H1 (cell line): ENCODE measurements around the gene RPS5. TPM values are rescaled to one million over a fixed set of nuclear protein-coding genes. Genes with fewer than 3 reads are reported as not detected.

Experiments
- EZH2 ChIP-seq: fragments of 200-600 bp; sonication (generic); IDR thresholded peaks from 2 replicates; pipeline ENCODE4 v1.7.1; 2012; ENCODE audit warnings: low read depth, mild to moderate bottlenecking, moderate library complexity, low read length, inconsistent platforms; ENCODE audit not compliant: severe bottlenecking
- KDM5A ChIP-seq: fragments of 200-600 bp; IDR thresholded peaks from 2 replicates; pipeline ENCODE4 v1.7.1; 2012; ENCODE audit warnings: mild to moderate bottlenecking, low read length, inconsistent platforms, mixed read lengths
- PHF8 ChIP-seq: fragments of 200-600 bp; sonication (generic); conservative IDR thresholded peaks from 2 replicates; pipeline ENCODE4 v1.7.1; 2012; ENCODE audit warnings: low read depth, mild to moderate bottlenecking, inconsistent platforms, low read length, moderate library complexity
- RFX5 ChIP-seq: IDR thresholded peaks from 2 replicates; pipeline ENCODE4 v1.6.1; 2011; ENCODE audit warnings: low read depth, low read length, improper control_type of control experiment, borderline replicate concordance
- RNF2 ChIP-seq: fragments of 200-900, 300-1000 bp; sonication (generic); IDR thresholded peaks from 2 replicates; pipeline ENCODE4 v1.7.1; 2016; ENCODE audit warnings: borderline replicate concordance, low read depth, mild to moderate bottlenecking, antibody characterized with exemption, low read length; ENCODE audit not compliant: poor library complexity, severe bottlenecking; ENCODE audit errors: missing control alignments
- SIRT6 ChIP-seq: IDR thresholded peaks from one replicate; pipeline ENCODE4 v1.7.1; 2012; ENCODE audit warnings: low read length, inconsistent platforms
- SRF ChIP-seq: IDR thresholded peaks from 2 replicates; pipeline ENCODE4 v1.6.1; 2011; ENCODE audit warnings: mild to moderate bottlenecking, low read depth, low read length, moderate library complexity
- polyA plus RNA-seq, 7 experiments: library from polyadenylated mRNA; depleted of rRNA in 3 of 7; stranded (reverse) in 5 of 7; unstranded in 2 of 7; fragments of >200 nt in 5 of 7; fragments of 200-250 nt in 2 of 7; gene quantifications; 1 replicate in 5 of 7; 2 replicates in 1 of 7; 4 replicates in 1 of 7; pipeline versions ENCODE4 v1.2.1 to v1.2.3, GENCODE V29; 2011 to 2013; ENCODE audit warnings: missing spikeins in 2 of 7, mixed read lengths in 2 of 7
- total RNA-seq: library from RNA; stranded (reverse); fragmentation: NEBNext Ultra II Directional; extraction: Animal tissue kit (Norgen Biotek cat#: 25700); gene quantifications from 2 replicates; pipeline ENCODE4 v1.2.1, GENCODE V29; 2021
- TF ChIP-seq, protein P1 (sequence below): fragments of 300-600 bp; sonication (generic); IDR thresholded peaks from 2 replicates; pipeline ENCODE4 v1.7.1; 2012; ENCODE audit warnings: low read length, moderate library complexity, mild to moderate bottlenecking, inconsistent platforms; ENCODE audit not compliant: insufficient replicate concordance

Gene RPS5
- total and polyA plus RNA-seq, 2 of the 8 experiments (the other 6 are each of a cell fraction or from before 2014, with no cell fraction given) = 1,557 to 5,731 TPM

DNA sequence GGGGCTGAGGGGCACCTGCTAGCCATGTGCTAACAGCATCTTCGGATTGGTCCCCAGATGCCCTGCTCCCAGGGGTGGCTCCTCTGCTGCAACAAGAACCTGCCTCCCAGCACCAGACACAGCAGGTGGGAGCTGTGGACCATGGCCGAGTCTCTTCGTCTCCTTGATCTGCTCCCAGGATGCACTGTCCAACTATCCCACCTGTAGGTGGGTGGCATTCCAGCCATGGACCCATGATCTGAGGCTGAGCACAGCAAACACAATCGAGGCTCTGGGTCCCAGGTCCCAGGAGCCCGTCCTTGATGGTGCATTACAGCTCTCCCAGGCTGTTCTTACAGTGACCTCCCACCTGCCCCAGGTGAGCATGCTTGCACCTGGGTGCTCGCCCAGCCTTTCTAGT is 7.8 kb upstream of the RPS5 start (continued):
- TF ChIP-seq, protein P1, sequence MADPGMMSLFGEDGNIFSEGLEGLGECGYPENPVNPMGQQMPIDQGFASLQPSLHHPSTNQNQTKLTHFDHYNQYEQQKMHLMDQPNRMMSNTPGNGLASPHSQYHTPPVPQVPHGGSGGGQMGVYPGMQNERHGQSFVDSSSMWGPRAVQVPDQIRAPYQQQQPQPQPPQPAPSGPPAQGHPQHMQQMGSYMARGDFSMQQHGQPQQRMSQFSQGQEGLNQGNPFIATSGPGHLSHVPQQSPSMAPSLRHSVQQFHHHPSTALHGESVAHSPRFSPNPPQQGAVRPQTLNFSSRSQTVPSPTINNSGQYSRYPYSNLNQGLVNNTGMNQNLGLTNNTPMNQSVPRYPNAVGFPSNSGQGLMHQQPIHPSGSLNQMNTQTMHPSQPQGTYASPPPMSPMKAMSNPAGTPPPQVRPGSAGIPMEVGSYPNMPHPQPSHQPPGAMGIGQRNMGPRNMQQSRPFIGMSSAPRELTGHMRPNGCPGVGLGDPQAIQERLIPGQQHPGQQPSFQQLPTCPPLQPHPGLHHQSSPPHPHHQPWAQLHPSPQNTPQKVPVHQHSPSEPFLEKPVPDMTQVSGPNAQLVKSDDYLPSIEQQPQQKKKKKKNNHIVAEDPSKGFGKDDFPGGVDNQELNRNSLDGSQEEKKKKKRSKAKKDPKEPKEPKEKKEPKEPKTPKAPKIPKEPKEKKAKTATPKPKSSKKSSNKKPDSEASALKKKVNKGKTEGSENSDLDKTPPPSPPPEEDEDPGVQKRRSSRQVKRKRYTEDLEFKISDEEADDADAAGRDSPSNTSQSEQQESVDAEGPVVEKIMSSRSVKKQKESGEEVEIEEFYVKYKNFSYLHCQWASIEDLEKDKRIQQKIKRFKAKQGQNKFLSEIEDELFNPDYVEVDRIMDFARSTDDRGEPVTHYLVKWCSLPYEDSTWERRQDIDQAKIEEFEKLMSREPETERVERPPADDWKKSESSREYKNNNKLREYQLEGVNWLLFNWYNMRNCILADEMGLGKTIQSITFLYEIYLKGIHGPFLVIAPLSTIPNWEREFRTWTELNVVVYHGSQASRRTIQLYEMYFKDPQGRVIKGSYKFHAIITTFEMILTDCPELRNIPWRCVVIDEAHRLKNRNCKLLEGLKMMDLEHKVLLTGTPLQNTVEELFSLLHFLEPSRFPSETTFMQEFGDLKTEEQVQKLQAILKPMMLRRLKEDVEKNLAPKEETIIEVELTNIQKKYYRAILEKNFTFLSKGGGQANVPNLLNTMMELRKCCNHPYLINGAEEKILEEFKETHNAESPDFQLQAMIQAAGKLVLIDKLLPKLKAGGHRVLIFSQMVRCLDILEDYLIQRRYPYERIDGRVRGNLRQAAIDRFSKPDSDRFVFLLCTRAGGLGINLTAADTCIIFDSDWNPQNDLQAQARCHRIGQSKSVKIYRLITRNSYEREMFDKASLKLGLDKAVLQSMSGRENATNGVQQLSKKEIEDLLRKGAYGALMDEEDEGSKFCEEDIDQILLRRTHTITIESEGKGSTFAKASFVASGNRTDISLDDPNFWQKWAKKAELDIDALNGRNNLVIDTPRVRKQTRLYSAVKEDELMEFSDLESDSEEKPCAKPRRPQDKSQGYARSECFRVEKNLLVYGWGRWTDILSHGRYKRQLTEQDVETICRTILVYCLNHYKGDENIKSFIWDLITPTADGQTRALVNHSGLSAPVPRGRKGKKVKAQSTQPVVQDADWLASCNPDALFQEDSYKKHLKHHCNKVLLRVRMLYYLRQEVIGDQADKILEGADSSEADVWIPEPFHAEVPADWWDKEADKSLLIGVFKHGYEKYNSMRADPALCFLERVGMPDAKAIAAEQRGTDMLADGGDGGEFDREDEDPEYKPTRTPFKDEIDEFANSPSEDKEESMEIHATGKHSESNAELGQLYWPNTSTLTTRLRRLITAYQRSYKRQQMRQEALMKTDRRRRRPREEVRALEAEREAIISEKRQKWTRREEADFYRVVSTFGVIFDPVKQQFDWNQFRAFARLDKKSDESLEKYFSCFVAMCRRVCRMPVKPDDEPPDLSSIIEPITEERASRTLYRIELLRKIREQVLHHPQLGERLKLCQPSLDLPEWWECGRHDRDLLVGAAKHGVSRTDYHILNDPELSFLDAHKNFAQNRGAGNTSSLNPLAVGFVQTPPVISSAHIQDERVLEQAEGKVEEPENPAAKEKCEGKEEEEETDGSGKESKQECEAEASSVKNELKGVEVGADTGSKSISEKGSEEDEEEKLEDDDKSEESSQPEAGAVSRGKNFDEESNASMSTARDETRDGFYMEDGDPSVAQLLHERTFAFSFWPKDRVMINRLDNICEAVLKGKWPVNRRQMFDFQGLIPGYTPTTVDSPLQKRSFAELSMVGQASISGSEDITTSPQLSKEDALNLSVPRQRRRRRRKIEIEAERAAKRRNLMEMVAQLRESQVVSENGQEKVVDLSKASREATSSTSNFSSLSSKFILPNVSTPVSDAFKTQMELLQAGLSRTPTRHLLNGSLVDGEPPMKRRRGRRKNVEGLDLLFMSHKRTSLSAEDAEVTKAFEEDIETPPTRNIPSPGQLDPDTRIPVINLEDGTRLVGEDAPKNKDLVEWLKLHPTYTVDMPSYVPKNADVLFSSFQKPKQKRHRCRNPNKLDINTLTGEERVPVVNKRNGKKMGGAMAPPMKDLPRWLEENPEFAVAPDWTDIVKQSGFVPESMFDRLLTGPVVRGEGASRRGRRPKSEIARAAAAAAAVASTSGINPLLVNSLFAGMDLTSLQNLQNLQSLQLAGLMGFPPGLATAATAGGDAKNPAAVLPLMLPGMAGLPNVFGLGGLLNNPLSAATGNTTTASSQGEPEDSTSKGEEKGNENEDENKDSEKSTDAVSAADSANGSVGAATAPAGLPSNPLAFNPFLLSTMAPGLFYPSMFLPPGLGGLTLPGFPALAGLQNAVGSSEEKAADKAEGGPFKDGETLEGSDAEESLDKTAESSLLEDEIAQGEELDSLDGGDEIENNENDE = no peak
- TF ChIP-seq EZH2 (no peak), RNF2 (no peak), KDM5A (no peak), RFX5 (no peak), SRF (no peak), PHF8 (no peak), SIRT6 (no peak)
